Liver (tissue), 9 donors: ENCODE data around the gene GAB2. TPM values are rescaled to one million over a fixed set of nuclear protein-coding genes. Genes with fewer than 3 reads are reported as not detected.

Experiments used
- DNase-seq: peaks from one replicate; pipeline ENCODE4 v3.0.0-alpha.2; 2017; ENCODE audit warnings: low spot score
- H3K27ac ChIP-seq, 2 donors: one replicate each; pipeline ENCODE4 v1.7.0; 2013; ENCODE audit warnings: inconsistent platforms in 2 of 2, low read length in 2 of 2, control low read depth in 1 of 2, low read depth in 1 of 2, mild to moderate bottlenecking in 1 of 2
- H3K27me3 ChIP-seq, 4 donors: one replicate each; pipeline versions ENCODE4 v1.6.1 to v1.7.0; 2013; ENCODE audit warnings: low read length in 3 of 4, inconsistent platforms in 1 of 4, mild to moderate bottlenecking in 1 of 4, moderate library complexity in 1 of 4; ENCODE audit not compliant: control insufficient read depth in 4 of 4, insufficient read depth in 4 of 4
- H3K36me3 ChIP-seq, 4 donors: one replicate each; pipeline versions ENCODE4 v1.6.1 to v1.7.0; 2013; ENCODE audit warnings: low read length in 3 of 4, mild to moderate bottlenecking in 3 of 4, low read depth in 1 of 4, moderate library complexity in 1 of 4; ENCODE audit not compliant: control insufficient read depth in 4 of 4, insufficient read depth in 3 of 4
- H3K4me1 ChIP-seq, 4 donors: one replicate each; pipeline versions ENCODE4 v1.6.1 to v1.7.0; 2013; ENCODE audit warnings: low read length in 3 of 4, mild to moderate bottlenecking in 3 of 4, moderate library complexity in 1 of 4; ENCODE audit not compliant: control insufficient read depth in 4 of 4, insufficient read depth in 4 of 4
- H3K4me3 ChIP-seq, 3 donors: one replicate each; pipeline versions ENCODE4 v1.6.1 to v1.7.0; 2013; ENCODE audit warnings: low read length in 3 of 3, control low read depth in 1 of 3, low read depth in 1 of 3, mild to moderate bottlenecking in 1 of 3
- H3K9ac ChIP-seq, 2 donors: one replicate each; pipeline ENCODE4 v1.7.0; 2013; ENCODE audit warnings: low read length in 2 of 2, mild to moderate bottlenecking in 2 of 2, moderate library complexity in 2 of 2, control low read depth in 1 of 2, low read depth in 1 of 2
- H3K9me3 ChIP-seq, 4 donors: one replicate each; pipeline versions ENCODE4 v1.6.1 to v1.7.0; 2013; ENCODE audit warnings: low read length in 3 of 4; ENCODE audit not compliant: control insufficient read depth in 4 of 4
- EGR1 ChIP-seq, 2 donors: IDR thresholded peaks; 2 replicates each; pipeline ENCODE4 v1.6.1; 2016 to 2018; ENCODE audit warnings: antibody characterized with exemption in 2 of 2, low read depth in 2 of 2
- FOXA1 ChIP-seq: IDR thresholded peaks from 2 replicates; pipeline ENCODE4 v1.6.1; 2016; ENCODE audit warnings: antibody characterized with exemption
- FOXA2 ChIP-seq: IDR thresholded peaks from 2 replicates; pipeline ENCODE4 v1.6.1; 2016; ENCODE audit warnings: antibody characterized with exemption
- GABPA ChIP-seq, 2 donors: IDR thresholded peaks in 1 of 2; conservative IDR thresholded peaks in 1 of 2; 2 replicates each; pipeline ENCODE4 v1.6.1; 2016; ENCODE audit warnings: antibody characterized with exemption in 2 of 2, mild to moderate bottlenecking in 1 of 2, moderate library complexity in 1 of 2
- HNF4A ChIP-seq, 2 donors: conservative IDR thresholded peaks; 2 replicates each; pipeline ENCODE4 v1.6.1; 2016; ENCODE audit warnings: antibody characterized with exemption in 2 of 2, mild to moderate bottlenecking in 2 of 2
- HNF4G ChIP-seq: IDR thresholded peaks from 2 replicates; pipeline ENCODE4 v1.6.1; 2016; ENCODE audit warnings: antibody characterized with exemption
- JUND ChIP-seq, 2 donors: IDR thresholded peaks; 2 replicates each; pipeline ENCODE4 v1.6.1; 2016; ENCODE audit warnings: antibody characterized with exemption in 2 of 2
- NR2F2 ChIP-seq: IDR thresholded peaks from 2 replicates; pipeline ENCODE4 v1.6.1; 2016; ENCODE audit warnings: antibody characterized with exemption
- RAD21 ChIP-seq, 2 donors: IDR thresholded peaks; 2 replicates each; pipeline ENCODE4 v1.6.1; 2016; ENCODE audit warnings: antibody characterized with exemption in 2 of 2, mild to moderate bottlenecking in 2 of 2
- RXRA ChIP-seq, 2 donors: IDR thresholded peaks; 2 replicates each; pipeline ENCODE4 v1.6.1; 2017 to 2018; ENCODE audit warnings: antibody characterized with exemption in 2 of 2, mild to moderate bottlenecking in 1 of 2
- SP1 ChIP-seq: IDR thresholded peaks from 2 replicates; pipeline ENCODE4 v1.6.1; 2018; ENCODE audit warnings: antibody characterized with exemption, mild to moderate bottlenecking
- TAF1 ChIP-seq: conservative IDR thresholded peaks from 2 replicates; pipeline ENCODE4 v1.6.1; 2016; ENCODE audit warnings: antibody characterized with exemption, mild to moderate bottlenecking
- YY1 ChIP-seq: IDR thresholded peaks from 2 replicates; pipeline ENCODE4 v1.6.1; 2016; ENCODE audit warnings: antibody characterized with exemption, mild to moderate bottlenecking
- WGBS: extraction: QIAGEN DNeasy Blood & Tissue Kit; methylation state at CpG from one replicate; pipeline ENCODE4 v1.1.7; 2013; 5-methylcytosine and 5-hydroxymethylcytosine counted together
- polyA plus RNA-seq, 2 donors: library from polyadenylated mRNA; stranded (reverse) in 1 of 2; unstranded in 1 of 2; fragments of 200-250 nt in 1 of 2; fragments of >200 nt in 1 of 2; fragmentation: Nextera tagmentation in 1 of 2; extraction: Ambion mirVana in 1 of 2; gene quantifications; one replicate each; pipeline versions ENCODE4 v1.2.1 to v1.2.3, GENCODE V29; 2013 to 2015
- total RNA-seq, 2 donors: library from RNA; depleted of rRNA; stranded (reverse); fragments of >200 nt; gene quantifications; one replicate each; pipeline ENCODE4 v1.2.3, GENCODE V29; 2014
- TF ChIP-seq, protein P1 (sequence below): IDR thresholded peaks from 2 replicates; pipeline ENCODE4 v1.6.1; 2016; ENCODE audit warnings: antibody characterized with exemption
- TF ChIP-seq, protein P2 (sequence below): IDR thresholded peaks from 2 replicates; pipeline ENCODE4 v1.6.1; 2016; ENCODE audit warnings: antibody characterized with exemption, mild to moderate bottlenecking
- TF ChIP-seq, protein P3 (sequence below): IDR thresholded peaks from 2 replicates; pipeline ENCODE4 v1.6.1; 2016; ENCODE audit warnings: antibody characterized with exemption
- TF ChIP-seq, protein P4 (sequence below): fragments of 150-350 bp; IDR thresholded peaks from 2 replicates; pipeline ENCODE4 v1.5.1; 2017; ENCODE audit warnings: improper control_type of control experiment, low read depth, low read length; ENCODE audit not compliant: missing input control
- TF ChIP-seq, protein P5 (sequence below): IDR thresholded peaks from 2 replicates; pipeline ENCODE4 v1.6.1; 2016; ENCODE audit warnings: antibody characterized with exemption
- donor health status: healthy.
- donor health status: healthy.
- donor health status: healthy.
- donor health status: healthy.
- donor health status: healthy.

Gene GAB2
- total and polyA plus RNA-seq, 4 donors: 1.3 to 3.6 (median 2.5) TPM

DNA sequence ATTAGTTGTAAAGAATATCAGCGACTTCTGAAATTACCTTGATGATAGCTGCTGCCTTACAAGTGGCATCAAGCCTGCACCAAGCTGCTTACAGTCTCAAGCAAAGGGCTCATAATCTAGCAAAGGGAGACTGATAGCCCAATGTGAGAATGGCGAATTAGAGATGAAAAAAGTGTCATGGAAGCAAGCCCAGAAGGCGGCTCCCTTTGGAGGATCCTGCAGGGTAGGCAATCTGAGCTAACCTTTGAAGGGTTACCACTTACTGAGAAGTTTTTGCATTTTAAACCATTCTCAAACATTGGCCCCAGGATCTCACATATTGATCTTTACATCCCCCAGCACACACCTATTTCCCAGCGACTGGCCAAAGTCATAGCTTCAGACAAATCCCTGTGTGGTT is 18.5 kb downstream of the GAB2 start:
- TF ChIP-seq, protein P1, sequence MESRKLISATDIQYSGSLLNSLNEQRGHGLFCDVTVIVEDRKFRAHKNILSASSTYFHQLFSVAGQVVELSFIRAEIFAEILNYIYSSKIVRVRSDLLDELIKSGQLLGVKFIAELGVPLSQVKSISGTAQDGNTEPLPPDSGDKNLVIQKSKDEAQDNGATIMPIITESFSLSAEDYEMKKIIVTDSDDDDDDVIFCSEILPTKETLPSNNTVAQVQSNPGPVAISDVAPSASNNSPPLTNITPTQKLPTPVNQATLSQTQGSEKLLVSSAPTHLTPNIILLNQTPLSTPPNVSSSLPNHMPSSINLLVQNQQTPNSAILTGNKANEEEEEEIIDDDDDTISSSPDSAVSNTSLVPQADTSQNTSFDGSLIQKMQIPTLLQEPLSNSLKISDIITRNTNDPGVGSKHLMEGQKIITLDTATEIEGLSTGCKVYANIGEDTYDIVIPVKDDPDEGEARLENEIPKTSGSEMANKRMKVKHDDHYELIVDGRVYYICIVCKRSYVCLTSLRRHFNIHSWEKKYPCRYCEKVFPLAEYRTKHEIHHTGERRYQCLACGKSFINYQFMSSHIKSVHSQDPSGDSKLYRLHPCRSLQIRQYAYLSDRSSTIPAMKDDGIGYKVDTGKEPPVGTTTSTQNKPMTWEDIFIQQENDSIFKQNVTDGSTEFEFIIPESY: no peak
- TF ChIP-seq FOXA2: no peak
- TF ChIP-seq, protein P2, sequence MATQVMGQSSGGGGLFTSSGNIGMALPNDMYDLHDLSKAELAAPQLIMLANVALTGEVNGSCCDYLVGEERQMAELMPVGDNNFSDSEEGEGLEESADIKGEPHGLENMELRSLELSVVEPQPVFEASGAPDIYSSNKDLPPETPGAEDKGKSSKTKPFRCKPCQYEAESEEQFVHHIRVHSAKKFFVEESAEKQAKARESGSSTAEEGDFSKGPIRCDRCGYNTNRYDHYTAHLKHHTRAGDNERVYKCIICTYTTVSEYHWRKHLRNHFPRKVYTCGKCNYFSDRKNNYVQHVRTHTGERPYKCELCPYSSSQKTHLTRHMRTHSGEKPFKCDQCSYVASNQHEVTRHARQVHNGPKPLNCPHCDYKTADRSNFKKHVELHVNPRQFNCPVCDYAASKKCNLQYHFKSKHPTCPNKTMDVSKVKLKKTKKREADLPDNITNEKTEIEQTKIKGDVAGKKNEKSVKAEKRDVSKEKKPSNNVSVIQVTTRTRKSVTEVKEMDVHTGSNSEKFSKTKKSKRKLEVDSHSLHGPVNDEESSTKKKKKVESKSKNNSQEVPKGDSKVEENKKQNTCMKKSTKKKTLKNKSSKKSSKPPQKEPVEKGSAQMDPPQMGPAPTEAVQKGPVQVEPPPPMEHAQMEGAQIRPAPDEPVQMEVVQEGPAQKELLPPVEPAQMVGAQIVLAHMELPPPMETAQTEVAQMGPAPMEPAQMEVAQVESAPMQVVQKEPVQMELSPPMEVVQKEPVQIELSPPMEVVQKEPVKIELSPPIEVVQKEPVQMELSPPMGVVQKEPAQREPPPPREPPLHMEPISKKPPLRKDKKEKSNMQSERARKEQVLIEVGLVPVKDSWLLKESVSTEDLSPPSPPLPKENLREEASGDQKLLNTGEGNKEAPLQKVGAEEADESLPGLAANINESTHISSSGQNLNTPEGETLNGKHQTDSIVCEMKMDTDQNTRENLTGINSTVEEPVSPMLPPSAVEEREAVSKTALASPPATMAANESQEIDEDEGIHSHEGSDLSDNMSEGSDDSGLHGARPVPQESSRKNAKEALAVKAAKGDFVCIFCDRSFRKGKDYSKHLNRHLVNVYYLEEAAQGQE: no peak
- TF ChIP-seq, protein P3, sequence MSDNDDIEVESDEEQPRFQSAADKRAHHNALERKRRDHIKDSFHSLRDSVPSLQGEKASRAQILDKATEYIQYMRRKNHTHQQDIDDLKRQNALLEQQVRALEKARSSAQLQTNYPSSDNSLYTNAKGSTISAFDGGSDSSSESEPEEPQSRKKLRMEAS: no peak
- no peak for TF ChIP-seq JUND (IDR thresholded peaks at IDR 0.05)
- no peak for TF ChIP-seq RXRA (IDR thresholded peaks at IDR 0.05)
- no peak for TF ChIP-seq RAD21 (IDR thresholded peaks at IDR 0.05)
- Histone ChIP-seq H3K27me3 (no peaks in the 10 kb centered on the region), H3K9ac (no peak overlapping the region), H3K4me1 (no peaks in the 10 kb centered on the region), H3K27ac (no peak overlapping the region), H3K9me3 (no peaks in the 10 kb centered on the region), H3K4me3 (no peak overlapping the region), H3K36me3 (no peaks in the 10 kb centered on the region)
- DNase-seq: no peak
- 89% methylated on average over 4 of the region's 4 CpGs for WGBS

DNA sequence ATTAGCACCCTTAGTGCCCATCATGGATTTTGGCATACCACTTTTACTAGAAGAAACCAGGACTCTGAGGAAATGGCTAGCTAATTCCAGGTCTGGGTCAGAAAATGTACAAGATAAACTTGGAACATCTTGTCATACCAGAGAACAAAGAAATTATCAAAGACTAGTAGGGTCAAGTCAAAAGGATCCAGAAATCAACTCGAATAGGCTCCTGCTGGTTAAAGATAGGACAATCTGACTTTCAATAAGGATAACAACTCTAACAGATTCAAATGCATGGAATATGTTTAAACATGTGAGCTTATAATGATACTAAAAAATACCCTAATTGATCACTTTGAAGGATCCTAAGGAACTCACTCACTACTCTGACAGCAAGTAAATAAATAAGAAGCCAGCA is 18.9 kb downstream of the GAB2 start:
- H3K4me3 ChIP-seq: no peak overlapping the region
- H3K4me1 ChIP-seq: no peaks in the 10 kb centered on the region
- DNase-seq: no peak
- TF ChIP-seq HNF4A (conservative IDR thresholded peaks at IDR 0.05) (no peak), JUND (IDR thresholded peaks at IDR 0.05) (no peak), FOXA1 (no peak), GABPA (IDR thresholded peaks at IDR 0.05 in 1 of 2, conservative IDR thresholded peaks at IDR 0.05 in 1 of 2) (no peak), EGR1 (IDR thresholded peaks at IDR 0.05; ENCODE audit: low read depth in 2 of 2) (no peak), HNF4G (no peak), TAF1 (no peak), NR2F2 (no peak), FOXA2 (no peak), RXRA (IDR thresholded peaks at IDR 0.05) (no peak), YY1 (no peak), SP1 (no peak), RAD21 (IDR thresholded peaks at IDR 0.05) (no peak)
- TF ChIP-seq, protein P1: no peak
- TF ChIP-seq, protein P4, sequence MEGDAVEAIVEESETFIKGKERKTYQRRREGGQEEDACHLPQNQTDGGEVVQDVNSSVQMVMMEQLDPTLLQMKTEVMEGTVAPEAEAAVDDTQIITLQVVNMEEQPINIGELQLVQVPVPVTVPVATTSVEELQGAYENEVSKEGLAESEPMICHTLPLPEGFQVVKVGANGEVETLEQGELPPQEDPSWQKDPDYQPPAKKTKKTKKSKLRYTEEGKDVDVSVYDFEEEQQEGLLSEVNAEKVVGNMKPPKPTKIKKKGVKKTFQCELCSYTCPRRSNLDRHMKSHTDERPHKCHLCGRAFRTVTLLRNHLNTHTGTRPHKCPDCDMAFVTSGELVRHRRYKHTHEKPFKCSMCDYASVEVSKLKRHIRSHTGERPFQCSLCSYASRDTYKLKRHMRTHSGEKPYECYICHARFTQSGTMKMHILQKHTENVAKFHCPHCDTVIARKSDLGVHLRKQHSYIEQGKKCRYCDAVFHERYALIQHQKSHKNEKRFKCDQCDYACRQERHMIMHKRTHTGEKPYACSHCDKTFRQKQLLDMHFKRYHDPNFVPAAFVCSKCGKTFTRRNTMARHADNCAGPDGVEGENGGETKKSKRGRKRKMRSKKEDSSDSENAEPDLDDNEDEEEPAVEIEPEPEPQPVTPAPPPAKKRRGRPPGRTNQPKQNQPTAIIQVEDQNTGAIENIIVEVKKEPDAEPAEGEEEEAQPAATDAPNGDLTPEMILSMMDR: no peak
- TF ChIP-seq, protein P2: no peak
- TF ChIP-seq, protein P5, sequence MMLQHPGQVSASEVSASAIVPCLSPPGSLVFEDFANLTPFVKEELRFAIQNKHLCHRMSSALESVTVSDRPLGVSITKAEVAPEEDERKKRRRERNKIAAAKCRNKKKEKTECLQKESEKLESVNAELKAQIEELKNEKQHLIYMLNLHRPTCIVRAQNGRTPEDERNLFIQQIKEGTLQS: no peak
- H3K9ac ChIP-seq: no peak overlapping the region
- no peaks in the 10 kb centered on the region for H3K27me3 ChIP-seq
- no peaks in the 10 kb centered on the region for H3K9me3 ChIP-seq
- WGBS: 78% methylated on average over 1 of the region's 1 CpG
- H3K27ac ChIP-seq: no peak overlapping the region
- no peaks in the 10 kb centered on the region for H3K36me3 ChIP-seq
